HepG2 (cell line): ENCODE measurements around the gene FGFR2.

Experiments used
- PCBP1 ChIP-seq: fragments of 200-400 bp; formaldehyde crosslinking; IDR thresholded peaks from 2 replicates; pipeline ENCODE4 v1.6.1; 2017; ENCODE audit warnings: mild to moderate bottlenecking, low read depth, low read length, borderline replicate concordance
- POLR2A ChIP-seq, 2 experiments: IDR thresholded peaks; 2 replicates each; pipeline ENCODE4 v1.6.1; 2011; ENCODE audit warnings: low read depth in 2 of 2, low read length in 2 of 2, mild to moderate bottlenecking in 1 of 2, moderate library complexity in 1 of 2; ENCODE audit not compliant: insufficient read depth in 1 of 2
- RBM39 ChIP-seq: fragments of 200-400 bp; formaldehyde crosslinking; IDR thresholded peaks from one replicate; pipeline ENCODE4 v1.6.1; 2018; ENCODE audit warnings: antibody characterized with exemption, mild to moderate bottlenecking, low read depth, low read length; ENCODE audit not compliant: poor library complexity, severe bottlenecking
- ZNF468 ChIP-seq: sonication (generic); formaldehyde crosslinking; IDR thresholded peaks from 2 replicates; pipeline ENCODE4 v1.8.0; 2022; ENCODE audit warnings: mild to moderate bottlenecking, moderate library complexity, missing genetic modification reagents
- TF ChIP-seq, protein P1 (sequence below), 2 experiments: sonication (generic) in 1 of 2; formaldehyde crosslinking in 1 of 2; IDR thresholded peaks; 2 replicates each; pipeline versions ENCODE4 v1.5.1 to v1.6.1; 2011 to 2020; ENCODE audit warnings: borderline replicate concordance in 1 of 2, low read depth in 1 of 2, low read length in 1 of 2, mild to moderate bottlenecking in 1 of 2, missing genetic modification reagents in 1 of 2, moderate library complexity in 1 of 2

- TF ChIP-seq, protein P1, sequence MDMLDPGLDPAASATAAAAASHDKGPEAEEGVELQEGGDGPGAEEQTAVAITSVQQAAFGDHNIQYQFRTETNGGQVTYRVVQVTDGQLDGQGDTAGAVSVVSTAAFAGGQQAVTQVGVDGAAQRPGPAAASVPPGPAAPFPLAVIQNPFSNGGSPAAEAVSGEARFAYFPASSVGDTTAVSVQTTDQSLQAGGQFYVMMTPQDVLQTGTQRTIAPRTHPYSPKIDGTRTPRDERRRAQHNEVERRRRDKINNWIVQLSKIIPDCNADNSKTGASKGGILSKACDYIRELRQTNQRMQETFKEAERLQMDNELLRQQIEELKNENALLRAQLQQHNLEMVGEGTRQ (IDR thresholded peaks at IDR 0.05; ENCODE audit: low read depth, low read length), result no peak
- TF ChIP-seq, protein P1 (CRISPR knock-in tag; IDR thresholded peaks at IDR 0.05; ENCODE audit: borderline replicate concordance), result no peak
- TF ChIP-seq POLR2A (IDR thresholded peaks at IDR 0.05; ENCODE audit: insufficient read depth in 1 of 2, low read depth in 2 of 2, low read length in 2 of 2) (no peak), ZNF468 (no peak), PCBP1 (no peak), RBM39 (no peak)
Measured at GRCh38 chr10:121591186-121591585, 7.1 kb downstream of the FGFR2 start.
